Central memory CD8-positive, alpha-beta T cell (primary cell): Measurements from ENCODE around the gene ARL6IP6.
A peak's percentile ranks its signal among the peaks of the same experiment; 100 is the strongest.

ENCODE experiments used
- ATAC-seq: fragments of 150-1000 bp; cut with Tn5 transposase; replicated peaks from 2 replicates; pipeline ENCODE4 v1.10.0; 2022; ENCODE audit warnings: mild to moderate bottlenecking, moderate FRiP score, moderate number of reproducible peaks; ENCODE audit not compliant: poor library complexity, severe bottlenecking; ENCODE audit errors: extremely low read depth
- DNase-seq, 2 donors: peaks; one replicate each; pipeline ENCODE4 v3.0.0; 2021; ENCODE audit warnings: low spot score in 2 of 2
- H3K27ac Mint-ChIP-seq: one replicate; pipeline ENCODE4 v1.8.0; 2022; ENCODE audit warnings: low read depth, mild to moderate bottlenecking, moderate library complexity, mixed read lengths
- H3K27me3 Mint-ChIP-seq: one replicate; pipeline ENCODE4 v1.8.0; 2022; ENCODE audit warnings: mixed read lengths
- H3K36me3 Mint-ChIP-seq: one replicate; pipeline ENCODE4 v1.8.0; 2022; ENCODE audit warnings: mild to moderate bottlenecking, moderate library complexity, mixed read lengths; ENCODE audit not compliant: insufficient read depth
- H3K4me1 Mint-ChIP-seq: one replicate; pipeline ENCODE4 v1.8.0; 2022; ENCODE audit warnings: mixed read lengths
- H3K4me3 Mint-ChIP-seq: one replicate; pipeline ENCODE4 v1.8.0; 2022; ENCODE audit warnings: mild to moderate bottlenecking, moderate library complexity, mixed read lengths
- H3K9me3 Mint-ChIP-seq: one replicate; pipeline ENCODE4 v1.8.0; 2022; ENCODE audit warnings: mixed read lengths

Gene ARL6IP6

GRCh38 chr2:152718076-152718908 is at the start of gene ARL6IP6:
ARL6IP6 (plus strand) TSS chr2:152718620; CDS start chr2:152718625, 5 bp downstream.
- DNase-seq (peak; percentile 91 to 93), ATAC-seq (peak; percentile 66)
- Mint-ChIP-seq H3K36me3 (peaks cover 40% of the 10 kb centered on the region), H3K27ac (peak within 1 kb of the TSS; percentile 100), H3K4me3 (peak within 1 kb of the TSS; percentile 98), H3K9me3 (no peaks in the 10 kb centered on the region), H3K4me1 (peaks cover 56% of the 10 kb centered on the region), H3K27me3 (no peaks in the 10 kb centered on the region)

GRCh38 chr2:152674334-152674733 is 44.1 kb upstream of the ARL6IP6 start:
- Mint-ChIP-seq H3K9me3 (no peaks in the 10 kb centered on the region), H3K4me1 (no peaks in the 10 kb centered on the region), H3K27me3 (no peaks in the 10 kb centered on the region), H3K4me3 (no peak overlapping the region), H3K27ac (no peak overlapping the region), H3K36me3 (peaks cover 61% of the 10 kb centered on the region)
- ATAC-seq (no peak), DNase-seq (no peak)

GRCh38 chr2:152676461-152676860 is 42.0 kb upstream of the ARL6IP6 start:
- no peak overlapping the region for H3K27ac Mint-ChIP-seq
- H3K4me1 Mint-ChIP-seq, result no peaks in the 10 kb centered on the region
- no peak for DNase-seq
- H3K9me3 Mint-ChIP-seq, result no peaks in the 10 kb centered on the region
- ATAC-seq, result no peak
- peaks cover 69% of the 10 kb centered on the region for H3K36me3 Mint-ChIP-seq
- no peak overlapping the region for H3K4me3 Mint-ChIP-seq
- H3K27me3 Mint-ChIP-seq, result no peaks in the 10 kb centered on the region

GRCh38 chr2:152678808-152679207 is 39.6 kb upstream of the ARL6IP6 start:
- no peak for DNase-seq
- H3K36me3 Mint-ChIP-seq, result peaks cover 54% of the 10 kb centered on the region
- no peak for ATAC-seq

GRCh38 chr2:152682663-152683062 is 35.8 kb upstream of the ARL6IP6 start:
- no peaks in the 10 kb centered on the region for H3K9me3 Mint-ChIP-seq
- no peak for DNase-seq
- no peak for ATAC-seq
- H3K4me3 Mint-ChIP-seq, result no peak overlapping the region
- no peaks in the 10 kb centered on the region for H3K27me3 Mint-ChIP-seq
- H3K27ac Mint-ChIP-seq, result no peak overlapping the region
- H3K36me3 Mint-ChIP-seq, result peaks cover 26% of the 10 kb centered on the region
- H3K4me1 Mint-ChIP-seq, result peaks cover 29% of the 10 kb centered on the region

More at GRCh38 chr2:152678808-152679207, 39.6 kb upstream of the ARL6IP6 start:
- Mint-ChIP-seq H3K27me3 (no peaks in the 10 kb centered on the region), H3K9me3 (no peaks in the 10 kb centered on the region), H3K4me1 (peaks cover 7% of the 10 kb centered on the region), H3K27ac (no peak overlapping the region), H3K4me3 (no peak overlapping the region)

- H3K9me3 Mint-ChIP-seq, result no peaks in the 10 kb centered on the region
- H3K27ac Mint-ChIP-seq, result no peak overlapping the region
- no peak for DNase-seq
- H3K4me3 Mint-ChIP-seq, result no peak overlapping the region
- H3K27me3 Mint-ChIP-seq, result no peaks in the 10 kb centered on the region
- H3K36me3 Mint-ChIP-seq, result peaks cover 29% of the 10 kb centered on the region
- peaks cover 29% of the 10 kb centered on the region for H3K4me1 Mint-ChIP-seq
- no peak for ATAC-seq
These were observed 35.0 kb upstream of the ARL6IP6 start for GRCh38 chr2:152683400-152683799.

GRCh38 chr2:152686321-152686720 is 32.1 kb upstream of the ARL6IP6 start:
- H3K9me3 Mint-ChIP-seq, result no peaks in the 10 kb centered on the region
- no peak for DNase-seq
- no peak for ATAC-seq
- no peaks in the 10 kb centered on the region for H3K27me3 Mint-ChIP-seq
- H3K36me3 Mint-ChIP-seq, result peaks cover 19% of the 10 kb centered on the region
- peak overlapping the region; percentile 23 for H3K27ac Mint-ChIP-seq
- H3K4me1 Mint-ChIP-seq, result peaks cover 29% of the 10 kb centered on the region
- H3K4me3 Mint-ChIP-seq, result no peak overlapping the region

GRCh38 chr2:152693033-152693432 is 25.4 kb upstream of the ARL6IP6 start:
- Mint-ChIP-seq H3K9me3 (no peaks in the 10 kb centered on the region), H3K4me1 (peaks cover 22% of the 10 kb centered on the region), H3K36me3 (peaks cover 19% of the 10 kb centered on the region), H3K4me3 (no peak overlapping the region), H3K27ac (peak overlapping the region; percentile 96), H3K27me3 (no peaks in the 10 kb centered on the region)
- DNase-seq (no peak), ATAC-seq (no peak)

- H3K9me3 Mint-ChIP-seq, result no peaks in the 10 kb centered on the region
- H3K4me1 Mint-ChIP-seq, result peaks cover 22% of the 10 kb centered on the region
- peak overlapping the region; percentile 96 for H3K27ac Mint-ChIP-seq
- peak overlapping the region; percentile 79 for H3K4me3 Mint-ChIP-seq
- peaks cover 13% of the 10 kb centered on the region for H3K36me3 Mint-ChIP-seq
- ATAC-seq, result peak; percentile 92
- no peaks in the 10 kb centered on the region for H3K27me3 Mint-ChIP-seq
- no peak for DNase-seq
These were observed 24.2 kb upstream of the ARL6IP6 start for GRCh38 chr2:152694161-152694661.

GRCh38 chr2:152695763-152696162 is 22.7 kb upstream of the ARL6IP6 start:
- Mint-ChIP-seq H3K9me3 (no peaks in the 10 kb centered on the region), H3K27me3 (no peaks in the 10 kb centered on the region), H3K27ac (peak overlapping the region; percentile 96), H3K4me1 (peaks cover 27% of the 10 kb centered on the region), H3K4me3 (no peak overlapping the region), H3K36me3 (peaks cover 8% of the 10 kb centered on the region)
- DNase-seq (no peak), ATAC-seq (no peak)

GRCh38 chr2:152696476-152696875 is 21.9 kb upstream of the ARL6IP6 start:
- Mint-ChIP-seq H3K9me3 (no peaks in the 10 kb centered on the region), H3K4me1 (peaks cover 32% of the 10 kb centered on the region), H3K4me3 (no peak overlapping the region), H3K27me3 (no peaks in the 10 kb centered on the region), H3K27ac (no peak overlapping the region), H3K36me3 (peaks cover 8% of the 10 kb centered on the region)
- no peak for DNase-seq
- no peak for ATAC-seq

- no peaks in the 10 kb centered on the region for H3K27me3 Mint-ChIP-seq
These were observed 17.2 kb upstream of the ARL6IP6 start for GRCh38 chr2:152701198-152701597.

GRCh38 chr2:152706477-152707021 is 11.9 kb upstream of the ARL6IP6 start:
- Mint-ChIP-seq H3K27ac (no peak overlapping the region), H3K9me3 (no peaks in the 10 kb centered on the region), H3K36me3 (peaks cover 14% of the 10 kb centered on the region), H3K4me1 (peaks cover 69% of the 10 kb centered on the region), H3K27me3 (no peaks in the 10 kb centered on the region), H3K4me3 (no peak overlapping the region)
- no peak for ATAC-seq
- no peak for DNase-seq

More at GRCh38 chr2:152701198-152701597, 17.2 kb upstream of the ARL6IP6 start:
- no peak for ATAC-seq
- H3K27ac Mint-ChIP-seq, result peak overlapping the region; percentile 24
- no peak for DNase-seq
- peaks cover 8% of the 10 kb centered on the region for H3K36me3 Mint-ChIP-seq
- H3K4me3 Mint-ChIP-seq, result no peak overlapping the region
- no peaks in the 10 kb centered on the region for H3K9me3 Mint-ChIP-seq
- peaks cover 48% of the 10 kb centered on the region for H3K4me1 Mint-ChIP-seq
